NT2/D1 (cell line): ENCODE results near the gene CABS1.

Source experiments
- SUZ12 ChIP-seq: IDR thresholded peaks from 2 replicates; pipeline ENCODE4 v1.6.1; 2011; ENCODE audit not compliant: insufficient read length, insufficient read depth; ENCODE audit errors: extremely low read depth
- YY1 ChIP-seq: IDR thresholded peaks from 2 replicates; pipeline ENCODE4 v1.6.1; 2011; ENCODE audit not compliant: insufficient read length, insufficient read depth
- ZNF274 ChIP-seq: IDR thresholded peaks from 2 replicates; pipeline ENCODE4 v1.6.1; 2011; ENCODE audit warnings: mild to moderate bottlenecking, low read depth, low read length

DNA sequence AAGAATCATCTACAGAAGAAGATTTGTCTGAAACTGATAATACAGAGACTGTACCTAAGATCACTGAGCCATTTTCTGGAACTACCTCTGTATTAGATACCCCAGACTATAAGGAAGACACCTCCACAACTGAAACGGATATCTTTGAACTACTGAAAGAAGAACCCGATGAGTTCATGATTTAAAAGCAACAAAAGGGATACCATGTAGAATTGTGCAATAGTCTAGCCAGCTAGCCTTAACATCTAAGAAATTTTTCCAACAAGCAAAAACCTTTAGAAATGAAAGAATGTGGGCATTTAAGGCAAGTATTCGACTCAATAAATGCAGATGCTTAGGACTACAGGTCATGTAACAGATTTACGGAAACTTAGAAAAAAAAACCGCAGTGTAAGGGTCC is 1.3 kb downstream of the CABS1 start:
- TF ChIP-seq YY1, result no peak
- no peak for TF ChIP-seq ZNF274
- no peak for TF ChIP-seq SUZ12
